ENCODE results near the gene HAPLN1. TPM values are rescaled to one million over a fixed set of nuclear protein-coding genes. Genes with fewer than 3 reads are reported as not detected.

HAPLN1 gene
- total and polyA plus RNA-seq, 4 donors = 0.67 to 9.1 (median 2.5) TPM

GRCh38 chr5:83711982-83712601 lies 8.6 kb downstream of the HAPLN1 start:
- Histone ChIP-seq H3K4me1 (ENCODE audit: control insufficient read depth in 1 of 2, insufficient read depth in 2 of 2, low read length in 2 of 2) (no peaks in the 10 kb centered on the region), H3K27ac (ENCODE audit: low read depth in 1 of 2, low read length in 2 of 2) (no peak overlapping the region), H3K36me3 (ENCODE audit: control insufficient read depth in 1 of 2, insufficient read depth in 2 of 2, low read length in 1 of 2) (no peaks in the 10 kb centered on the region), H3K9me3 (ENCODE audit: control insufficient read depth, low read length) (no peaks in the 10 kb centered on the region), H3K27me3 (ENCODE audit: control insufficient read depth in 1 of 2, insufficient read depth in 2 of 2, low read length in 1 of 2) (no peaks in the 10 kb centered on the region), H3K4me3 (ENCODE audit: low read length in 2 of 2) (no peak overlapping the region)
- 54 to 55% methylated on average over 2 of the region's 2 CpGs for WGBS, 2 donors
- no peak for DNase-seq
- peak; percentile 68 for ATAC-seq (ENCODE audit: low FRiP score)
- intact Hi-C loops (cut with DNase I) = loop anchor here in 1 of 2 donors (10.0 kb wide), 1 partner anchor 523 kb away; no protein-coding TSS in a partner anchor

DNA sequence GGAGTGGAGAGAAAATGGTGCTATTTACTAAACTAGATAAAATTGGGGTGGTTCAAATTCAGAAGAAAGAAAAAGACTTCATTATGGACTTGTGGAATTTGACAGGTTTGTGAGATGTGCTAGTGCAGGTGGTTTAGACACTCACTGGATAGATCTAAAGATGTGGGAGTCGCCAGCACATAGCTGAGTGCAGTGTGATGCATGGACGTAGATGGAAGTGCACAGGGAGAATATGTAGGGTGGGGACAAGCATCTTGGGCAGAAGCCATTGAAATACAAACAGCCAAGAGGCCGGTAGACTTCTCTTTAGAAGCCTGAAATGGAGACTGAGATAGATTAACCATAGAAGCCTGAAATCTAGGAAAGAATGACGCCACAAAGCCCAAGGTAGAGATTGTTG lies 10.7 kb downstream of the HAPLN1 start:
- no peak overlapping the region for H3K4me3 ChIP-seq (ENCODE audit: low read length in 2 of 2)
- WGBS, 2 donors = 65 to 67% methylated on average over 4 of the region's 4 CpGs
- no peaks in the 10 kb centered on the region for H3K36me3 ChIP-seq (ENCODE audit: control insufficient read depth in 1 of 2, insufficient read depth in 2 of 2, low read length in 1 of 2)
- no peaks in the 10 kb centered on the region for H3K9me3 ChIP-seq (ENCODE audit: control insufficient read depth, low read length)
- no peak for DNase-seq
- no peak for ATAC-seq (ENCODE audit: low FRiP score)
- no peak overlapping the region for H3K27ac ChIP-seq (ENCODE audit: low read depth in 1 of 2, low read length in 2 of 2)
- H3K27me3 ChIP-seq (ENCODE audit: control insufficient read depth in 1 of 2, insufficient read depth in 2 of 2, low read length in 1 of 2) = no peaks in the 10 kb centered on the region
- intact Hi-C loops (cut with DNase I) = loop anchor here in 1 of 2 donors (10.0 kb wide), 1 partner anchor 525 kb away; no protein-coding TSS in a partner anchor
- H3K4me1 ChIP-seq (ENCODE audit: control insufficient read depth in 1 of 2, insufficient read depth in 2 of 2, low read length in 2 of 2) = no peaks in the 10 kb centered on the region

GRCh38 chr5:83708170-83708569 lies 12.5 kb downstream of the HAPLN1 start:
- no peaks in the 10 kb centered on the region for H3K27me3 ChIP-seq (ENCODE audit: control insufficient read depth in 1 of 2, insufficient read depth in 2 of 2, low read length in 1 of 2)
- WGBS, 2 donors = 93 to 98% methylated on average over 1 of the region's 1 CpG
- no peaks in the 10 kb centered on the region for H3K9me3 ChIP-seq (ENCODE audit: control insufficient read depth, low read length)
- H3K36me3 ChIP-seq (ENCODE audit: control insufficient read depth in 1 of 2, insufficient read depth in 2 of 2, low read length in 1 of 2) = no peaks in the 10 kb centered on the region
- H3K27ac ChIP-seq (ENCODE audit: low read depth in 1 of 2, low read length in 2 of 2) = no peak overlapping the region
- DNase-seq = no peak
- intact Hi-C loops (cut with DNase I) = no loop called here
- no peaks in the 10 kb centered on the region for H3K4me1 ChIP-seq (ENCODE audit: control insufficient read depth in 1 of 2, insufficient read depth in 2 of 2, low read length in 2 of 2)
- no peak overlapping the region for H3K4me3 ChIP-seq (ENCODE audit: low read length in 2 of 2)
- ATAC-seq (ENCODE audit: low FRiP score) = no peak

GRCh38 chr5:83703059-83703458 lies 17.6 kb downstream of the HAPLN1 start:
- H3K27me3 ChIP-seq (ENCODE audit: control insufficient read depth in 1 of 2, insufficient read depth in 2 of 2, low read length in 1 of 2) = no peaks in the 10 kb centered on the region
- no peak for DNase-seq
- H3K4me1 ChIP-seq (ENCODE audit: control insufficient read depth in 1 of 2, insufficient read depth in 2 of 2, low read length in 2 of 2) = no peaks in the 10 kb centered on the region
- no peaks in the 10 kb centered on the region for H3K9me3 ChIP-seq (ENCODE audit: control insufficient read depth, low read length)
- H3K4me3 ChIP-seq (ENCODE audit: low read length in 2 of 2) = no peak overlapping the region
- H3K36me3 ChIP-seq (ENCODE audit: control insufficient read depth in 1 of 2, insufficient read depth in 2 of 2, low read length in 1 of 2) = no peaks in the 10 kb centered on the region
- ATAC-seq (ENCODE audit: low FRiP score) = no peak
- intact Hi-C loops (cut with DNase I) = no loop called here
- H3K27ac ChIP-seq (ENCODE audit: low read depth in 1 of 2, low read length in 2 of 2) = no peak overlapping the region
- 80 to 81% methylated on average over 2 of the region's 2 CpGs for WGBS, 2 donors

DNA sequence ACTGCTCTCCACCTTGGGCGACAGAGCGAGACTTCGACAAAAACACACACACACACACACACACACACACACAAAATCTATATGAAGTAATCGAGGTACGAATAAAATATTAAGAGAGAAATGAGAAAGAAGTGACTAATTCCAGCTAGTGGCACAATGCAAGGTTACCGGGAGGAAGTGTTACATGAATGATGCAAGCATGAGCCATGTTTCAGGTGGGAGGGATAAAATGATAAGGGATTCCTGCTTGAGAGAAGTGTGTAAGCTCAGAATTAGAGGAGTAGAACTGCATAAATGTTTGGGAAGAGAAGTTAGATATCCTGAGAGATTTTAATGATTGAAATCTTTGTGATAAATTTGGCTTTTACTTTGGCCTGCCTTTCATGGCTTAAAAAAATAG lies 18.8 kb downstream of the HAPLN1 start:
- no peak for ATAC-seq (ENCODE audit: low FRiP score)
- 94 to 95% methylated on average over 6 of the region's 6 CpGs for WGBS, 2 donors
- no peaks in the 10 kb centered on the region for H3K27me3 ChIP-seq (ENCODE audit: control insufficient read depth in 1 of 2, insufficient read depth in 2 of 2, low read length in 1 of 2)

GRCh38 chr5:83689881-83690280 lies 30.8 kb downstream of the HAPLN1 start:
- Histone ChIP-seq H3K27ac (ENCODE audit: low read depth in 1 of 2, low read length in 2 of 2) (no peak overlapping the region), H3K27me3 (ENCODE audit: control insufficient read depth in 1 of 2, insufficient read depth in 2 of 2, low read length in 1 of 2) (no peaks in the 10 kb centered on the region), H3K36me3 (ENCODE audit: control insufficient read depth in 1 of 2, insufficient read depth in 2 of 2, low read length in 1 of 2) (no peaks in the 10 kb centered on the region), H3K4me3 (ENCODE audit: low read length in 2 of 2) (no peak overlapping the region), H3K4me1 (ENCODE audit: control insufficient read depth in 1 of 2, insufficient read depth in 2 of 2, low read length in 2 of 2) (no peaks in the 10 kb centered on the region), H3K9me3 (ENCODE audit: control insufficient read depth, low read length) (no peaks in the 10 kb centered on the region)
- intact Hi-C loops (cut with DNase I) = no loop called here
- WGBS, 2 donors = 61 to 67% methylated on average over 1 of the region's 1 CpG
- no peak for DNase-seq
- no peak for ATAC-seq (ENCODE audit: low FRiP score)

More for the DNA sequence above, 18.8 kb downstream of the HAPLN1 start:
- H3K36me3 ChIP-seq (ENCODE audit: control insufficient read depth in 1 of 2, insufficient read depth in 2 of 2, low read length in 1 of 2) = no peaks in the 10 kb centered on the region
- no peak for DNase-seq
- H3K4me1 ChIP-seq (ENCODE audit: control insufficient read depth in 1 of 2, insufficient read depth in 2 of 2, low read length in 2 of 2) = no peaks in the 10 kb centered on the region
- intact Hi-C loops (cut with DNase I) = no loop called here
- no peaks in the 10 kb centered on the region for H3K9me3 ChIP-seq (ENCODE audit: control insufficient read depth, low read length)
- H3K4me3 ChIP-seq (ENCODE audit: low read length in 2 of 2) = no peak overlapping the region
- no peak overlapping the region for H3K27ac ChIP-seq (ENCODE audit: low read depth in 1 of 2, low read length in 2 of 2)

DNA sequence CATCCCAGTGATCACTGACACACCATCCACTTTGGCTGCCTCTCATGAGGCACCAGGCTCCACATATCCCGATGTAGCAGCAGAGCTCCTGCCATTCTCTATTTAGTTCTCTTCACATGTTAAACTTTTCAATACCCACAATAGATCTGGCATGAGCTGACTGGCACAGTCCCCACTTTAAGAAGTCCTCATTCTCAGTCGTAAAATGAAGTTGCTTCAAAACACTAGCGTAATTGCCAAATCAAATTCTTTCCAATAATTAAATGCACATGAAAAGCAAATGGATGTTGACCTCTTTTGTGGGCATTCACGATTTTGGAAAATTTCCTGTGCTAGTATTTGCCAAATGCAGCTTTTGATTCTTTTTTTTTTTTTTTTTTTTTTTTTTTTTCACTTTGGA lies 32.4 kb downstream of the HAPLN1 start:
- no peaks in the 10 kb centered on the region for H3K4me1 ChIP-seq (ENCODE audit: control insufficient read depth in 1 of 2, insufficient read depth in 2 of 2, low read length in 2 of 2)
- H3K9me3 ChIP-seq (ENCODE audit: control insufficient read depth, low read length) = no peaks in the 10 kb centered on the region
- no peak overlapping the region for H3K4me3 ChIP-seq (ENCODE audit: low read length in 2 of 2)
- DNase-seq (no peak), ATAC-seq (ENCODE audit: low FRiP score) (no peak)
- 71 to 74% methylated on average over 4 of the region's 4 CpGs for WGBS, 2 donors
- intact Hi-C loops (cut with DNase I) = no loop called here
- no peaks in the 10 kb centered on the region for H3K27me3 ChIP-seq (ENCODE audit: control insufficient read depth in 1 of 2, insufficient read depth in 2 of 2, low read length in 1 of 2)
- H3K36me3 ChIP-seq (ENCODE audit: control insufficient read depth in 1 of 2, insufficient read depth in 2 of 2, low read length in 1 of 2) = no peaks in the 10 kb centered on the region
- H3K27ac ChIP-seq (ENCODE audit: low read depth in 1 of 2, low read length in 2 of 2) = no peak overlapping the region

DNA sequence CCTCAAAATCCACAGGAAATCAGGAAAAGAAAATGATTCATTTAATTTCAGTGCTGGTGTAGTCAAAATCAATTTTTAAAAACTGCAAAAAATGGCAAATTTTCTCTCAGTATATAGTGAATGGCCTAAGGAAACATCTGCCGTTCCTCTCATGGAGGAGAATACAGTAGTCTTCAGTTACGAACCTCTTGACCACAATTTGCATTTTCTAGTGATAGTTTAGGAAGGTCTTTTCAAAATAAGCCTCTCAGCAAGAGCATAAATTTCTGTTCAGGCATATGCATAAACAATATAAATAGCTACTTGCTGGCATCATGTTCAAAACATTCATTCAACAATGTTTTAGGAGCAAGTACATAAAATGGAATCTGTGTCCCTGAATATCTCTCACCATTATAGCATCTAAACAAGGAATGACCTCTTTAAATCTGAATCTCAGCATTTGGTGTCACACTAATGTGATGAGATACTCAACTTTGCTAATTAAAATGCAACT lies 33.5 kb downstream of the HAPLN1 start:
- WGBS, 2 donors = 71 to 81% methylated on average over 2 of the region's 2 CpGs
- intact Hi-C loops (cut with DNase I) = no loop called here
- Histone ChIP-seq H3K9me3 (ENCODE audit: control insufficient read depth, low read length) (no peaks in the 10 kb centered on the region), H3K27ac (ENCODE audit: low read depth in 1 of 2, low read length in 2 of 2) (no peak overlapping the region), H3K4me3 (ENCODE audit: low read length in 2 of 2) (no peak overlapping the region), H3K36me3 (ENCODE audit: control insufficient read depth in 1 of 2, insufficient read depth in 2 of 2, low read length in 1 of 2) (no peaks in the 10 kb centered on the region), H3K27me3 (ENCODE audit: control insufficient read depth in 1 of 2, insufficient read depth in 2 of 2, low read length in 1 of 2) (no peaks in the 10 kb centered on the region), H3K4me1 (ENCODE audit: control insufficient read depth in 1 of 2, insufficient read depth in 2 of 2, low read length in 2 of 2) (no peaks in the 10 kb centered on the region)
- ATAC-seq (ENCODE audit: low FRiP score) (no peak), DNase-seq (no peak)

DNA sequence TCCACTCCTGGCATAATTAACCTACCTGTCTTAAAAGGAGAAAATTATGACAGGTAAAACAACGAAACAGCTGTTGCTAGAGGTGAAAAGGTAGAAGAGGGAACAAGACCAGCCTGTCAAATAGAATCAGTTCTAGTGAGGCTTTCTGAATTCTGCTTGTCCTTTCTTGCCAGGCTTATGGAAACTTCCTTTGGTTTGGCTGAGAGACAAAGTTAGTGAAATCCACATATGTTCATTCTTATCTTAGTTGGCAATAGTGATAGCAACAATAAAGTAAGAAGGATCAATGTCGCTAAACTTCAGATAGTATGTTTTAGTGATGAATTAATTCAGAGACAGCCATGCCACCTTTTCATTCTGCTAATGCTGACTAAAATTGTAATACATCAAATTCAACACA lies 34.4 kb downstream of the HAPLN1 start:
- Histone ChIP-seq H3K27me3 (ENCODE audit: control insufficient read depth in 1 of 2, insufficient read depth in 2 of 2, low read length in 1 of 2) (no peaks in the 10 kb centered on the region), H3K9me3 (ENCODE audit: control insufficient read depth, low read length) (no peaks in the 10 kb centered on the region), H3K36me3 (ENCODE audit: control insufficient read depth in 1 of 2, insufficient read depth in 2 of 2, low read length in 1 of 2) (no peaks in the 10 kb centered on the region), H3K4me3 (ENCODE audit: low read length in 2 of 2) (no peak overlapping the region), H3K4me1 (ENCODE audit: control insufficient read depth in 1 of 2, insufficient read depth in 2 of 2, low read length in 2 of 2) (no peaks in the 10 kb centered on the region), H3K27ac (ENCODE audit: low read depth in 1 of 2, low read length in 2 of 2) (no peak overlapping the region)
- 81 to 86% methylated on average over 2 of the region's 2 CpGs for WGBS, 2 donors
- intact Hi-C loops (cut with DNase I) = no loop called here
- DNase-seq (no peak), ATAC-seq (ENCODE audit: low FRiP score) (no peak)

All from aorta (tissue), 5 donors.